HEK293T (cell line): ENCODE results near the gene IL3.
A peak's percentile ranks its signal among the peaks of the same experiment; 100 is the strongest.

ENCODE experiments used
- CTCF ChIA-PET: fragments of 350-600 bp; formaldehyde crosslinking; extraction: SDS; loops from one replicate; lab custom pipeline; 2021; ENCODE audit warnings: antibody characterized with exemption, inconsistent platforms; lab: Yijun Ruan, JAX
- POLR2A ChIA-PET: fragments of 350-600 bp; formaldehyde crosslinking; extraction: SDS; loops from one replicate; lab custom pipeline; 2020; ENCODE audit warnings: antibody characterized with exemption, inconsistent platforms; lab: Yijun Ruan, JAX
- DNase-seq: peaks from one replicate; pipeline ENCODE4 v3.0.0; 2012; ENCODE audit warnings: mixed read lengths; ENCODE audit errors: extremely low spot score
- ARNT ChIP-seq: fragments of 450-650 bp; IDR thresholded peaks from 2 replicates; pipeline ENCODE4 v1.6.1; 2017; ENCODE audit warnings: mild to moderate bottlenecking
- BHLHE40 ChIP-seq: fragments of 450-650 bp; IDR thresholded peaks from 2 replicates; pipeline ENCODE4 v1.6.1; 2016; ENCODE audit warnings: mild to moderate bottlenecking, moderate library complexity, borderline replicate concordance
- CTBP1 ChIP-seq: fragments of 450-650 bp; IDR thresholded peaks from 2 replicates; pipeline ENCODE4 v1.6.1; 2016; ENCODE audit warnings: borderline replicate concordance
- ELF4 ChIP-seq: fragments of 450-650 bp; IDR thresholded peaks from 2 replicates; pipeline ENCODE4 v1.6.1; 2017; ENCODE audit warnings: antibody characterized with exemption
- FOXA1 ChIP-seq: fragments of 450-650 bp; IDR thresholded peaks from 2 replicates; pipeline ENCODE4 v1.6.1; 2016; ENCODE audit warnings: mild to moderate bottlenecking
- FOXK2 ChIP-seq: fragments of 450-650 bp; IDR thresholded peaks from 2 replicates; pipeline ENCODE4 v1.6.1; 2016; ENCODE audit warnings: mild to moderate bottlenecking
- FOXM1 ChIP-seq: fragments of 450-650 bp; IDR thresholded peaks from 2 replicates; pipeline ENCODE4 v1.6.1; 2017; ENCODE audit warnings: mild to moderate bottlenecking, borderline replicate concordance
- HDGF ChIP-seq: fragments of 450-650 bp; IDR thresholded peaks from 2 replicates; pipeline ENCODE4 v1.6.1; 2017; ENCODE audit warnings: antibody characterized with exemption, borderline replicate concordance
- L3MBTL2 ChIP-seq: fragments of 450-650 bp; conservative IDR thresholded peaks from 2 replicates; pipeline ENCODE4 v1.6.1; 2016; ENCODE audit warnings: mild to moderate bottlenecking
- LEF1 ChIP-seq: fragments of 450-650 bp; IDR thresholded peaks from 2 replicates; pipeline ENCODE4 v1.6.1; 2017; ENCODE audit warnings: mild to moderate bottlenecking, borderline replicate concordance
- NFRKB ChIP-seq: fragments of 450-650 bp; IDR thresholded peaks from 2 replicates; pipeline ENCODE4 v1.6.1; 2016; ENCODE audit warnings: mild to moderate bottlenecking, moderate library complexity
- PKNOX1 ChIP-seq: fragments of 450-650 bp; IDR thresholded peaks from 2 replicates; pipeline ENCODE4 v1.6.1; 2016
- SP1 ChIP-seq: fragments of 450-650 bp; IDR thresholded peaks from 2 replicates; pipeline ENCODE4 v1.6.1; 2017
- SUZ12 ChIP-seq: fragments of 450-650 bp; IDR thresholded peaks from 2 replicates; pipeline ENCODE4 v1.6.1; 2016; ENCODE audit warnings: mild to moderate bottlenecking
- TARDBP ChIP-seq: fragments of 450-650 bp; IDR thresholded peaks from 2 replicates; pipeline ENCODE4 v1.6.1; 2016
- ZNF384 ChIP-seq: fragments of 450-650 bp; IDR thresholded peaks from 2 replicates; pipeline ENCODE4 v1.6.1; 2016

IL3 gene

GRCh38 chr5:132060501-132061161 lies at the start of gene IL3:
Gene IL3, plus strand, starts transcription at chr5:132060655. Its CDS starts 52 bp downstream, at chr5:132060707.
- TF ChIP-seq NFRKB (no peak), BHLHE40 (no peak), ELF4 (no peak), ZNF384 (no peak), PKNOX1 (no peak), L3MBTL2 (no peak), ARNT (no peak), TARDBP (no peak), SP1 (no peak), FOXM1 (no peak)
- POLR2A ChIA-PET = no interaction called here
- no peak for DNase-seq
- CTCF ChIA-PET = no interaction called here

GRCh38 chr5:132010989-132011621 lies 49.4 kb upstream of the IL3 start:
- CTCF ChIA-PET = interaction anchor here (1.0 to 1.4 kb wide), 2 partner anchors 51 to 422 kb away, joined by 3 to 4 read pairs; no protein-coding TSS in a partner anchor
- POLR2A ChIA-PET = interaction anchor here (0.9 to 1.3 kb wide), 2 partner anchors 10 to 214 kb away, joined by 3 to 4 read pairs; partner anchors contain the start of gene FNIP1
- DNase-seq = no peak
- TF ChIP-seq HDGF = no peak

- CTCF ChIA-PET = interaction anchor here (1.0 to 1.4 kb wide), 2 partner anchors 51 to 422 kb away, joined by 3 to 4 read pairs; no protein-coding TSS in a partner anchor
- no peak for TF ChIP-seq FOXM1
- no peak for TF ChIP-seq ELF4
- TF ChIP-seq TARDBP = no peak
- no peak for TF ChIP-seq LEF1
- no peak for TF ChIP-seq SUZ12
- no peak for TF ChIP-seq NFRKB
- TF ChIP-seq FOXK2 = no peak
- TF ChIP-seq ARNT = no peak
- peak; percentile 55 for DNase-seq
- POLR2A ChIA-PET = interaction anchor here (0.9 to 1.3 kb wide), 2 partner anchors 11 to 215 kb away, joined by 3 to 4 read pairs; partner anchors contain the start of gene FNIP1
Measured at GRCh38 chr5:132011622-132012343, 48.7 kb upstream of the IL3 start, which contains the start of gene ACSL6. Gene ACSL6, minus strand, starts transcription at chr5:132011658. Its CDS starts 105 bp downstream, at chr5:132011553.

GRCh38 chr5:132012371-132013005 lies 48.0 kb upstream of the IL3 start:
- CTCF ChIA-PET = no interaction called here

GRCh38 chr5:132013006-132013689 lies 47.3 kb upstream of the IL3 start:
- ChIA-PET CTCF (no interaction called here), POLR2A (no interaction called here)
- no peak for DNase-seq
- TF ChIP-seq ZNF384 = no peak
- no peak for TF ChIP-seq BHLHE40
- no peak for TF ChIP-seq PKNOX1
- TF ChIP-seq FOXA1 = no peak
- no peak for TF ChIP-seq ELF4

More at GRCh38 chr5:132012371-132013005, 48.0 kb upstream of the IL3 start:
- TF ChIP-seq FOXK2 (no peak), BHLHE40 (no peak), FOXM1 (no peak), ELF4 (no peak), HDGF (no peak), CTBP1 (no peak), TARDBP (no peak), PKNOX1 (no peak), ARNT (no peak), LEF1 (no peak), SP1 (no peak), NFRKB (no peak), L3MBTL2 (no peak), ZNF384 (no peak), SUZ12 (no peak)
- POLR2A ChIA-PET = no interaction called here
- peak; percentile 45 for DNase-seq
